Spinal cord (tissue), 10 donors: ENCODE data around the gene DVL1. TPM values are rescaled to one million over a fixed set of nuclear protein-coding genes. Genes with fewer than 3 reads are reported as not detected.

Experiments used
- DNase-seq, 6 donors: peaks; one replicate each; pipeline versions ENCODE4 v3.0.0 to v3.0.0-alpha.2; 2013 to 2015; ENCODE audit warnings: low spot score in 6 of 6, low read depth in 4 of 6
- H3K27ac ChIP-seq: one replicate; pipeline ENCODE4 v1.5.1; 2013; ENCODE audit warnings: low read depth, low read length, control low read depth
- H3K27me3 ChIP-seq: one replicate; pipeline ENCODE4 v1.6.1; 2013; ENCODE audit warnings: low read length; ENCODE audit not compliant: control insufficient read depth, insufficient read depth
- H3K36me3 ChIP-seq: one replicate; pipeline ENCODE4 v1.6.1; 2013; ENCODE audit warnings: low read length; ENCODE audit not compliant: control insufficient read depth, insufficient read depth
- H3K4me1 ChIP-seq: one replicate; pipeline ENCODE4 v1.6.1; 2013; ENCODE audit warnings: low read length; ENCODE audit not compliant: control insufficient read depth, insufficient read depth
- H3K4me3 ChIP-seq: one replicate; pipeline ENCODE4 v1.5.1; 2013; ENCODE audit warnings: low read depth, low read length, control low read depth
- H3K9me3 ChIP-seq: one replicate; pipeline ENCODE4 v1.6.1; 2013; ENCODE audit warnings: low read length; ENCODE audit not compliant: control insufficient read depth, insufficient read depth
- WGBS: methylation state at CpG from one replicate; pipeline ENCODE4 v1.1.5; 2013; ENCODE audit warnings: missing lambda C conversion rate; ENCODE audit not compliant: insufficient coverage; 5-methylcytosine and 5-hydroxymethylcytosine counted together
- polyA plus RNA-seq, 2 donors: library from polyadenylated mRNA; unstranded; fragments of 120-200 nt; gene quantifications; one replicate each; pipeline ENCODE4 v1.2.1, GENCODE V29; 2013; ENCODE audit not compliant: insufficient read length in 2 of 2
- total RNA-seq, 2 donors: library from RNA; depleted of rRNA in 1 of 2; stranded (reverse); fragments of 120-200 nt in 1 of 2; fragments of >200 nt in 1 of 2; gene quantifications; one replicate each; pipeline versions ENCODE4 v1.2.3 to v1.2.4, GENCODE V29; 2013 to 2014
- donor health status: healthy.

Gene DVL1
- total and polyA plus RNA-seq, 4 donors, result 35.7 to 87.1 (median 75.7) TPM

DNA sequence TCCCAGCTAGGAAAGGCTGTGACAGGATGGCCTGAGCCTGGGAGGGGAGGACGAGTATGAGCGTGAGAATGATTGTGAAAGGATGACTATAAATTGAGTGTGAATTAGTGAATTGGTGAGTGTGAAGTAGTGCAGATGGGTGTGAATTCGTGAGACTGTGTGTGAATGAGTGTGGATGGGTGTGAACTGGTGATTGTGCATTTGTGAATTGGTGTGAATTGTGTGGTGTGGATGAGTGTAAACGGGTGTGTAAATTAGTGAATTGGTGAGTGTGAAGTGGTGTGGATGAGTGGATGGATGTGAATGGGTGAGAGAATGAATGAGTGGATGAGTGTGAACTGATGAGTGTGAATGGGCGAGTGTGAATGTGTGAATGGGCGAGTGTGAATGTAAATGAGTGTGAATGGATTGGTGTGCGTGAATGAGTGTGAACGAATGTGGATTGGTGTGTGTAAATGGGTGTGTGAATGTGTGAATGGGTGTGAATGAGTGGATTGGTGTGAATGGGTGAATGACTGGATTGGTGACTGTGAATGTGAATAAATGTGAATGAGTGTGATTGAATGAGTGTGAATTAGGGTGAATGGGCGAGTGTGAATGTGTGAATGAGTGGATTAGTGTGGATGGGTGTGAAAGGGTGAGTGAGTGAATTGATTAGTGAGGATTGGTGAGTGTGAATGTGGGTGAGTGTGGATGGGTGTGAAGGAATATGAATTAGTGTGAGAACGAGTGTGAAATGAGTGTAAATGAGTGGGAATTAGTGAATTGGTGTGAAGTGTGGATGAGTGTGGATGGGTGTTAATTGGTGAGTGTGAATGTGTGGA, 16.9 kb upstream of the DVL1 start:
- H3K36me3 ChIP-seq, result peaks cover 8% of the 10 kb centered on the region
- H3K27me3 ChIP-seq, result no peaks in the 10 kb centered on the region
- WGBS, result 87% methylated on average over 10 of the region's 10 CpGs
- H3K4me3 ChIP-seq, result no peak overlapping the region
- H3K9me3 ChIP-seq, result no peaks in the 10 kb centered on the region
- no peak for DNase-seq
- no peak overlapping the region for H3K27ac ChIP-seq
- peaks cover 14% of the 10 kb centered on the region for H3K4me1 ChIP-seq

DNA sequence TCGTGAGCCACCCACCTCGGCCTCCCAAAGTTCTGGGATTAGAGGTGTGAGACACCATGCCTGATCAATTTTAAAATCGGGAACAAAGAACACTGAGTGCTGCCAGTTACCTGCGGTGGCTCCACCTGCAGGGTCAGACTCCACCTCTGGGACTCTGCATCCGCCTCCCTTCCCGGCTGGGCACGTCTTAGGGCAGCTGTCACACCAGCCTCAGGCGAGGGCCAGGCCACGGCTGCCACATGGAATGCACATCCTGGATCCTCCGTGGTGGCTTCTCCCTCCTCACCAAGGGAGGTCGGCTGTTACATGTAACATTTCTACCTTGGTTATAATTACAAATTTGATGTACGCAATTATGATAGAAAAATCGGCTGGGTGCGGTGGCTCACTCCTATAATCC, 15.0 kb upstream of the DVL1 start:
- H3K4me3 ChIP-seq, result no peak overlapping the region
- H3K9me3 ChIP-seq, result no peaks in the 10 kb centered on the region
- H3K4me1 ChIP-seq, result peaks cover 29% of the 10 kb centered on the region
- H3K27ac ChIP-seq, result no peak overlapping the region
- no peak for DNase-seq
- H3K36me3 ChIP-seq, result no peaks in the 10 kb centered on the region
- WGBS, result 74% methylated on average over 9 of the region's 14 CpGs
- H3K27me3 ChIP-seq, result no peaks in the 10 kb centered on the region

DNA sequence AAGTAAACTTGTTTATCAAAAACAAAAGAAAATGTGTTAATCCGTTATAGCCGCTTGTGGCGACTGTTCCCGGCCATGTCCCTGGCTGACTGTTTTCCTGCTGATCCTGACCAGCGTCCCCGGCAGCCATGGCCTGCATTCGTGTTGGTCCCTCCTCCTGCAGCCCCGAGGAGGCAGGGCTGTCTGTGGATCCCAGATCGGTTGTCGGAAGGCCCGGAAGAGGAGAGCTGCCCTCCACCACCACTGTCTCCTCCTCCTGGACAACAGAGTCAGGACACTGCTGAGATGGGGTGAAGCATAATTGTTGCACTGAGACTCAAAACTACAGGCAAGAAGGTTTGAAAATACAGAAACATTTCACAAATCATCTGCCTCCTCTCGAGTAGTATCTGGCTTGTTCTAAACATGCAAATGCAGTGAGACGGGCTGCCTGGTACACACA, 12.8 kb upstream of the DVL1 start:
- H3K4me1 ChIP-seq, result peaks cover 52% of the 10 kb centered on the region
- H3K27me3 ChIP-seq, result peaks cover 7% of the 10 kb centered on the region
- H3K9me3 ChIP-seq, result no peaks in the 10 kb centered on the region
- DNase-seq, result peak in 2 of 6 donors; percentile 39 to 65
- peak overlapping the region; percentile 91 for H3K27ac ChIP-seq
- WGBS, result 31% methylated on average over 9 of the region's 13 CpGs
- peak overlapping the region; percentile 16 for H3K4me3 ChIP-seq
- H3K36me3 ChIP-seq, result no peaks in the 10 kb centered on the region

DNA sequence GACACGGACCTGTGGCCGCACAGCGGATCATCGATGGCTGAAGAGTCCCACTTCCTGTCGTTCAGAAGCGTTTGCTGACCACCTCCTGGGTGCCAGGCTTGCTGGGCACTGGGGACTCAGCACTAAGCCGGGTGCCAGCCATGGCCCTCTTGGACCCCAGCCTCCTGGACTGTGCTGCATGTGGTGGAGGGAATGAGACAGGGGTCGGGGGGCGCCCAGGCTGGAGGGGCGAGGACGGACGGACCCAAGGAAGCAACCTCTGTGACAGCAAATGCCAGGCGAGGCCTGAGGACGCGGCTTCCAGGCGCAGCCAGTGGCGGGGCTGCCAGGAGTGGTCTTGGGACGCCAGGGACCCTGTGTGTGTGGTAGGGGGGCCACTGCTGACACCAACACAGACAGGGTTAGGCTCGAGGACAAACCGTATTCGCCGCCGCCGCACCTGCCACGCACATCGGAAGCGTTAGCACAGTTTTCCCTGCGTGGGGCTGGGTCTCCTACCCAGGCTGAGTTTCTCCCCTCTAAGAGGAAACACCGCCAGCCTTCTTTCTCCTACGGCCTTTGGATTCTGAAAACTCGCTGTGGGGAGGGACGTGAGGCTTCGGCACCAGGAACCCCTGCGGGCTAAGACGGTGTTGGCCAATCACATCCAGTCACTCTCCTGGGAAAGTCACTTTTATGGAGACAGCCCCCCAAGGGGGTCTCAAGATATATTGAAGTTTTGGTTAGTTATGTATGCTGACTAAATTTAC, 12.2 kb upstream of the DVL1 start:
- WGBS, result 62% methylated on average over 26 of the region's 35 CpGs
- Histone ChIP-seq H3K9me3 (no peaks in the 10 kb centered on the region), H3K4me1 (peaks cover 56% of the 10 kb centered on the region), H3K27ac (peak overlapping the region; percentile 91), H3K36me3 (peaks cover 2% of the 10 kb centered on the region), H3K4me3 (peak overlapping the region; percentile 16), H3K27me3 (peaks cover 11% of the 10 kb centered on the region)
- peak in 1 of 6 donors; percentile 39 for DNase-seq

DNA sequence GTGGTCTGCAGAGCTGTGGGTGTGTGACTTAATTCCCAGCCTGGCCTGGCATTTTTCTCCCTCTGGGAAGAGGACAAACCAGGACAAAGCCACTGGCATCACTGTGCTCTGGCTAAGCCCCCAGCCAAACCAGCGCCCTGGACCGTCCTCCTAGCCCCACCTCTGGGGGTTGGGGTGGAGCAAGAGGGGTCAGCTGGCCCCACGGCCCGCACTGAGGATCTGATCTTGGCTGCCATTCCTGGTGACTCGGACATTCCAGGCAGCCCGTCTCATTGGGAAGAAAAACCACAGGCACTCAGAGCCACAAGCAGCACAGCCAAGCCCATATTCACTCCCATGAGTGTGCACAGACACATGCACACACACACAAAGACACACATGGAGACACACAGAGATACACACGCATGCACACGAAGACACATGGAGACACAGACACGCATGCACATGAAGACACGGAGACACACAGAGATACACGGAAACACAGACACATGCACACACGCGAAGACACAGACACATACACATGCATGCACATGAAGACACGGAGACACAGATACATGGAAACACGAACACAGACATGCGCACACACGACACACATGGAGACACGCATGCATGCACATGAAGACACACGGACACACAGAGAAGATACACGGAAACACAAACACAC, 11.4 kb upstream of the DVL1 start:
- Histone ChIP-seq H3K4me3 (no peak overlapping the region), H3K27me3 (peaks cover 11% of the 10 kb centered on the region), H3K36me3 (peaks cover 2% of the 10 kb centered on the region), H3K27ac (peak overlapping the region; percentile 91), H3K4me1 (peaks cover 61% of the 10 kb centered on the region), H3K9me3 (no peaks in the 10 kb centered on the region)
- WGBS, result 70% methylated on average over 20 of the region's 20 CpGs
- DNase-seq, result no peak

DNA sequence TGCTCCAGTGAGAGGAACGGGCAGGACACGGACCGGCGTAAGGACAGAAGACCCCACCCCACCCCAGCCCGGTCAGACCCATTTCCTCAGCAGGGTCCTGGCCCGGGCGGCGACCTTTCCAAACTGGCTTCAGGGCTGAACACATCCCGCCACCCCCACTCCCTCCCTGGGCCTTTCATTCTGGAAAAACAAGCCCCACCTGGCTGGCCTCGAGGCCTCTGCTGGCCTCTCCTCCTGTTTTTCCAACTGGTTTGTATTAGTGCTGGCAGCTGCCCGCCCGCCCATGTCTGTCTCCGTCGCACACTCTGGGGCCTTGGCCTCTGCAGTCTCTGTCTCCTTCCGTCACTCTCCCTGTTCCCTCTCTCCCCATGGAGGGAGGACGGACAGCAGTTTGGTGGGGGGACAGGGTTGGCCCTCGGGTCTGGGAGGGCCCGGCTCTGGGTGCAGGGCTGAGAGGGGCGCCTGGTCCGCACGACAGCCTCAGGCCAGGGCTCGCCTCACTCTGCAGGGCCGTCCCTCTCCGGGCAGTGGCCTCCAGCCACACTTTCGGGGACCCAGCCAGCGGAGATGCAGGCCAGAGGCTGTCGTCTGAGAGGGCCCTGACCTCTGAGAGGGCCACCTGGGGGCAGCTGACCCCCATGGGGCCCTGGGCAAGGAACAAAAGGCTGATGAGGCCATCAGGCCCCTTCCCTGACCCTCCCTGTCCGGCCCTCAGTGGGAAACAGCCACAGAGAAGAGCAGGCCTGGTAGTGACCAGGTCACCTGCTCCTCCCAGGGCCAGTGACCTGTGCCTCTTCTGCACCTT, 10.6 kb upstream of the DVL1 start:
- H3K27me3 ChIP-seq, result peaks cover 11% of the 10 kb centered on the region
- peaks cover 61% of the 10 kb centered on the region for H3K4me1 ChIP-seq
- no peak overlapping the region for H3K4me3 ChIP-seq
- peak in 1 of 6 donors; percentile 71 for DNase-seq
- no peaks in the 10 kb centered on the region for H3K9me3 ChIP-seq
- peaks cover 2% of the 10 kb centered on the region for H3K36me3 ChIP-seq
- WGBS, result 58% methylated on average over 25 of the region's 28 CpGs
- peak overlapping the region; percentile 91 for H3K27ac ChIP-seq

DNA sequence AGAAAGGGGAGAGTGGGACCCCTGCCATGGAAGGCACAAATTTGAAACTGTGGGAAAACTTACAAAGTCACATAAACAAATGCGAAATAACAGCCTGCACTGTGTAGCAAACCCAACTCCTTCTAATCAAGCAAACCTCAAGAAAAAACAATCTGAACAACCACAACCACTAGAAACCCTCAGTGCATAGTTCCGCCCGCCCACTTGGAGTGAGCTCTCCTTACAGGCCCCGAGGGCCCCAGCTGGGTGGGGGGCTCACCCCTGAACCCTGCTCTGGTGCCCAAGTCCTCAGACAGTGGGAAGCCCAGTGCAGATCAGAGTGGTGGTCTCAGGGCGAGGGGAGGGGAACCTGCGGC, 10.1 kb upstream of the DVL1 start:
- H3K4me3 ChIP-seq, result no peak overlapping the region
- WGBS, result 88% methylated on average over 2 of the region's 6 CpGs
- no peaks in the 10 kb centered on the region for H3K9me3 ChIP-seq
- peak in 1 of 6 donors; percentile 55 for DNase-seq
- peaks cover 7% of the 10 kb centered on the region for H3K36me3 ChIP-seq
- peaks cover 13% of the 10 kb centered on the region for H3K27me3 ChIP-seq
- peaks cover 65% of the 10 kb centered on the region for H3K4me1 ChIP-seq
- peak overlapping the region; percentile 91 for H3K27ac ChIP-seq

DNA sequence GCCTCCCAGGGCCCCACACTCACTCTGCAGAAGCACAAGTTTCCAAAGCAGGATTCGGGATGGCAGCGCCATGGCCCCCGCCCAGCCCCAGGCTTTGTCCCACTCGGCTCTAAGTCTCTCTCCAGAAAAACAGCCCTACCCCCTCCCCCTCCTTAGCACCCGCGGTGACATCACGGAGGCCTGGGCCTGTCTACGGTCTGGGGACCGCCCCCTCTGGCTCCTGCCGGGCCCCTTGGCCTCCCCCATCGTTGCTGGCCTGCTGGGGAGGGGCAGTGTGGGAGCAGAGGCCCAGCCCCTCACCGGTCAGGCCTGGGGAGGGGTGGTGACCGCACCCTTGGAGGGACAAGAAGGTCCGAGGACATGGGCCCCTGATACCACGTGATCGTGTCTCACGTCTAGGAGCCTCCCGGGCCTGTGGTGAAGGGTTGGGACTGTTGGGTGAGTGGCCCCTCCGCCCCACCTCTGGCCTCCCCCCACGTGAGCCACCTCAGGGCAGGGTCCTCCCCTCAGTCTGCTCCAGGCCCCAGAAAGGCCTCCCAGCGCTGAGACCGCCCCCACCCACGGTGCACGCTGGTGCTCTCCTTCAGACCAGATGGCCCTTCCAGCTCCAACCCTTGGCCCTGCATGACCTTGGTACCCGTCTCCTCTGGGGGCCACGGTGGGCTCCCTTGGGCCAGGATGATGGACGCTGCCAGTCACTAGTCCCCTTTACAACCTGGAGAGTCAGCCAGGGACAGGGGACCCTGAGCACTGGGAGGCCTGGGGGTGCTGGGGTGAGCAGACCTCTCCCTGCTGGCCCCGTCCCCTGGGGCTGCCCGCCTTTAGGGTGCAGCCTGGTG, 9.4 kb upstream of the DVL1 start, which contains the start of gene MXRA8:
Gene MXRA8 (minus strand): TSS at position 123 of the 839 bp plus-strand sequence. CDS start 51 bp downstream, at position 72.
- peak within 1 kb of the TSS; percentile 57 for H3K4me3 ChIP-seq
- H3K4me1 ChIP-seq, result peaks cover 71% of the 10 kb centered on the region
- peaks cover 18% of the 10 kb centered on the region for H3K27me3 ChIP-seq
- peak within 1 kb of the TSS; percentile 91 for H3K27ac ChIP-seq
- peak in 2 of 6 donors; percentile 54 to 86 for DNase-seq
- peaks cover 13% of the 10 kb centered on the region for H3K36me3 ChIP-seq
- H3K9me3 ChIP-seq, result no peaks in the 10 kb centered on the region
- WGBS, result 24% methylated on average over 19 of the region's 29 CpGs
